Pulmonary artery endothelial cell (primary cell): ENCODE measurements around the gene GFOD1. TPM values are rescaled to one million over a fixed set of nuclear protein-coding genes. Genes with fewer than 3 reads are reported as not detected.

ENCODE experiments used
- DNase-seq: peaks from one replicate; pipeline ENCODE4 v3.0.0-alpha.2; 2011; ENCODE audit warnings: low read depth, low spot score
- total RNA-seq: library from RNA; depleted of rRNA; stranded (reverse); fragments of >200 nt; gene quantifications from 2 replicates; pipeline ENCODE4 v1.2.3, GENCODE V29; 2014

Gene GFOD1
- total RNA-seq, result 37.7 and 47.2 TPM in 2 replicates

- DNase-seq, result peak; percentile 55
Observed at GRCh38 chr6:13487122-13488014, at the start of gene GFOD1. Gene GFOD1, minus strand, starts transcription at chr6:13487600. Its CDS starts 710 bp downstream, at chr6:13486890.

GRCh38 chr6:13536796-13537526, 49.6 kb upstream of the GFOD1 start:
- DNase-seq, result no peak

DNA sequence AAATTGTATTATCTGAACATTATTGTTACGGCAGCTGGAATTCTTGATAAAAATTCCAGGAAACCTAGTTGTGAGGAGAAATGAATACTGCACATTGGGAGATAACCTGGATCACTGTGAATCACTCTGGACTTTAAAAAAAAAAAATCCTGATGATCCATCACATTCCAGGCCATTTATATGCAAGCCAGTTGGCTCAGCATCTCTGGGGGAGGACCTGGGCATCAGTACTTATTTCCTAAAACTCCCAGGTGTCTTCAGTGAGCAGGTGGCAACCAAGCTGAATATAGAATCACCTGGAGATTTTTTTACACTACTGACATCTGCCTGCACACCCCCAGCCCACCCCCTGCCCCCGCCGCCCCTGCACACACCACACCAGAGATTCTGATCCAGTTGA, 47.9 kb upstream of the GFOD1 start:
- no peak for DNase-seq

DNA sequence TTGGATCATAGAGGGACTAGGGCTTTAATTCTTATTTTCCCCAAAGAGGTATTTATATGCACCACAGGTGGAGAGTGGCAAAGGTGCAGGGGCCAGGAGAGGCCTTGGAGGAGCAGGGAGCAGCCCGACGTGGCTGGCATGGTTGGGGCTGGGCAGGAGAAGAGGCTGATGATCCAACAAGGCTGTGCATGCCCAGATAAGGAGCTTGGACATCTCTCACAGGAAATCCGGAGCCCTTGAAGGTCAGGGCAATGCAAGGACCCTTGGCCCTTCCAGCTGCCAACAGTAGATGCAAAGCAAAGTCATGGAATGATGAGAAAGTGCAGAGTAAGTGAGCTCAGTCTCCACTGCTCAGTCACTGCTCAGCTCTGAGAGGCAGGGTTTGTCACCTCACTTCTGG, 47.1 kb upstream of the GFOD1 start:
- no peak for DNase-seq

- no peak for DNase-seq
Observed at GRCh38 chr6:13531956-13532355, 44.6 kb upstream of the GFOD1 start.

GRCh38 chr6:13528777-13529343, 41.5 kb upstream of the GFOD1 start:
- DNase-seq, result no peak

GRCh38 chr6:13528232-13528631, 40.8 kb upstream of the GFOD1 start:
- no peak for DNase-seq

- DNase-seq, result no peak
Observed at GRCh38 chr6:13527671-13528056, 40.3 kb upstream of the GFOD1 start.

- peak; percentile 78 for DNase-seq
Observed at GRCh38 chr6:13526727-13527670, 39.6 kb upstream of the GFOD1 start.

- no peak for DNase-seq
Observed at GRCh38 chr6:13526357-13526726, 38.9 kb upstream of the GFOD1 start.

DNA sequence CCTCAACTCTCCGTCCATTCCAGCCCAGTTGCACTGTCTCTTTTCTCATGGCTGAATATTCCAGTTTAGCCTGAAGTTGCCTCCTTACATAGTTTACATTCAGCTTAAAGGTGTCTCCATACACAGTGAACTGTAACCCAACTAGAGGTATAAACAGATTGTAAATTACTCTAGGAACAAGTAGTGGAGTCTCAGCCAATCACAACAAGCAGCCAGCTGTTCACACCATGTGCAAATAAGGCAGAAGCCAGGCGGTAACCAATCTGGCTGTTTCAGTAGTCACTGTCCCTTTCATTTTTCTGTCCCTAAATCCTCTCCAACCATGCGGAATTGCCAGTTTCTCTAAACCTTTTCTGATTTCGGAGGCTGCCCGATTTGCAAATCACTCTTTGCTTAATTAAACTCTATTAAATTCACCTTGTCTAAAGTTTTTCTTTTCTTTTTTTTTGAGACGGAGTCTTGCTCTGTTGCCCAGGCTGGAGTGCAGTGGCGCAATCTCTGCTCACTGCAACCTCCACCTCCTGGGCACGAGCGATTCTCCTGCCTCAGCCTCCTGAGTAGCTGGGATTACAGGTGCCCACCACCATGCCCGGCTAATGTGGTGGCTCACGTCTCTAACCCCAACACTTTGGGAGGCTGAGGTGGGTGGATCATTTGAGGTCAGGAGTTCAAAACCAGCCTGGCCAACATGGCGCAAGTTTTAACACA, 37.6 kb upstream of the GFOD1 start:
- DNase-seq, result no peak

- DNase-seq, result no peak
Observed at GRCh38 chr6:13523826-13524622, 36.6 kb upstream of the GFOD1 start.

- peak; percentile 83 for DNase-seq
Observed at GRCh38 chr6:13522656-13523055, 35.3 kb upstream of the GFOD1 start.

- DNase-seq, result no peak
Observed at GRCh38 chr6:13519839-13520238, 32.4 kb upstream of the GFOD1 start.

DNA sequence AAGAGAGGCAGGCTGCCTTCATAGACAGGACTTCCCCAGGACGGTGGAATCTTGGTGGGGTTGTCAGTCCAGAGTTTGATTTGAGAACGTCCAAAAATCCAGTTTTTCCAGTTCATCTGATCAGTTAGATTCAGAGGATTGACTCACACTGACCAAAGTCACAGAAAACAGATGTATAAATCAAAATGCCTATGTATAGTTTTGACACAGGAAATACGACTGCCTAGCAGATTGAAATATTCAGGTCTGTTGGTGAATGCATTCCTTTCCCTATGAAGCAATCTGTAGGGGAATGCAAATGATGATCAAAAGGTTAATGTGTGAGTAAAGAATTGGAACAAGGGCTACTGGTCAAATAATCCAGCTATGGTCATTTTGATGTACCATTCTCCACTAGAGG, 29.7 kb upstream of the GFOD1 start:
- no peak for DNase-seq

DNA sequence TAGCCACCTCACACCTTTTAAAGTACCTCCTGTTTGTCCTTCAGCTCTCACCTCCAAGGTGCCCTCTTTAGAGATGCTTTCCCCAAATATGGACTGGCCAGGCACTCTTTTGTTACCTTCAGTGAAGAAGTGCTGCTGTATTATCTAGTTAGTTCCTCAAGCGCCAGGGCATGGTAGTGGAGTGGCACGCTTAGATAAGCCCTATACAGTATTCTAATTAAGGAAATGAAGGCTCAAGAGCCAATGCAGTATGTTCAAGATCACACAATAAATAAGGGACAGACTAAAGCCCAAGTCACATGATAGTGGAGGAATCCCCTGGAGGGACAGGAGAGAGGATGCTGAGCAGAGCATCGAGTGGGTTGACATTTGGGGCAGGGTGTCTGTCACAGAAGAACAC, 28.5 kb upstream of the GFOD1 start:
- DNase-seq, result no peak

DNA sequence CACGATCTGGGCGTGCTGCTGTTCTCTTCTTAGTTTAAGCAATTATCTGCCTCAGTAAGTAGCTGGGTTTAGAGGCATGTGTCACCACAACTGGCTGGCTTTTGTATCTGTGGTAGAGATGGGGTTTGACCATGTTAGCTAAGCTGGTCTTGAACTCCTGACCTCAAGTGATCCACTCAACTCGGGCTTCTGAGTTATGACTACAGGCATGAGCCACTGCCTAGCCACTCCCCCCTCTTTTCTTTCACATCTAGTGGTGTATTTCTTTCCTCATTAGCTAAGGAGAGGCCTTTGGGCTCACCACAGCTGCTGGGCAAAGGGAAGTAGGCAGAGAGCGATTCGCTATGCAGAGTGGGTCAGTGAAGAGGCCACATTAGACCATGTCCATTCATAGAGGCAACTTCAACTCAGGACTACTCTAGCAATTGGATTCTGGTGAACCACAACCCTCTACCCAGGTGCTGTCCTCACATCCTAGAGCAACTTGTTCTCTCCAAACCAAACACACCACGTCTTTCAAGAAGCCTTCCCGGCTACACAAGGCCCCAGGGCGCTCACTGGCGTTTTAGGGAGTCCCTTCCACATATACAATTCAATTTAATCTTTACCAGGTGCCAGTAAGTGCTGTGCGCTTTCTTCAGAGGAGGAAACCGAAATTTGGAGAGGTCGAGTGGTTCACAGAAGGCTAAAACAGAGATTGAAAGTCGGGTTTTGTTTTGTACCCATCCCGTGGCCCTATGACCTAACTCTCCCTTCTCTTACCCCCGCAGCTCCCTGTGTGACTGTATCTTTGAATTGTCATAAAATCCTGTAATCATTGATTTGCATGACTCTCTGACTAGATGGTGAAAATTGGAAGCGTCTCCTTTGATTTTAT, 26.5 kb upstream of the GFOD1 start:
- DNase-seq, result no peak

DNA sequence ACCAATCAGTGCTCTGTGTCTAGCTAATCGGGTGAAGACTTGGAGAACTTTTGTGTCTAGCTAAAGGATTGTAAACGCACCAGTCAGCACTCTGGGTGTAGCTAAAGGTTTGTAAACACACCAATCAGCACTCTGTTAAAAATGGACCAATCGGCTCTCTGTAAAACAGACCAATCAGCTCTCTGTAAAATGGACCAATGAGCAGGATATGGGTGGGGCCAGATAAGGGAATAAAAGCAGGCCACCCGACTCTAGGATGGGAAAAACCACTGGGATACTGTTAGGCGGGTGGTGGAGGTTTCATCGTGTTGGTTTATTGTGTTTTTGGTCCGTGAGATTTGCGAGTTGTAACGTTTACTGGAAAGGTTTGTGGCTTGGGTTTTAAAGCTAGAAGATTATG, 25.5 kb upstream of the GFOD1 start:
- no peak for DNase-seq
